ENCODE measurements around the gene MLLT10. TPM values are rescaled to one million over a fixed set of nuclear protein-coding genes. Genes with fewer than 3 reads are reported as not detected.
A peak's percentile ranks its signal among the peaks of the same experiment; 100 is the strongest.

MLLT10 gene
- total and polyA plus RNA-seq, 9 of the 15 experiments (the other 6 are each of a cell fraction or from before 2014, with no cell fraction given): 18.8 to 81.4 (median 64.2) TPM

DNA sequence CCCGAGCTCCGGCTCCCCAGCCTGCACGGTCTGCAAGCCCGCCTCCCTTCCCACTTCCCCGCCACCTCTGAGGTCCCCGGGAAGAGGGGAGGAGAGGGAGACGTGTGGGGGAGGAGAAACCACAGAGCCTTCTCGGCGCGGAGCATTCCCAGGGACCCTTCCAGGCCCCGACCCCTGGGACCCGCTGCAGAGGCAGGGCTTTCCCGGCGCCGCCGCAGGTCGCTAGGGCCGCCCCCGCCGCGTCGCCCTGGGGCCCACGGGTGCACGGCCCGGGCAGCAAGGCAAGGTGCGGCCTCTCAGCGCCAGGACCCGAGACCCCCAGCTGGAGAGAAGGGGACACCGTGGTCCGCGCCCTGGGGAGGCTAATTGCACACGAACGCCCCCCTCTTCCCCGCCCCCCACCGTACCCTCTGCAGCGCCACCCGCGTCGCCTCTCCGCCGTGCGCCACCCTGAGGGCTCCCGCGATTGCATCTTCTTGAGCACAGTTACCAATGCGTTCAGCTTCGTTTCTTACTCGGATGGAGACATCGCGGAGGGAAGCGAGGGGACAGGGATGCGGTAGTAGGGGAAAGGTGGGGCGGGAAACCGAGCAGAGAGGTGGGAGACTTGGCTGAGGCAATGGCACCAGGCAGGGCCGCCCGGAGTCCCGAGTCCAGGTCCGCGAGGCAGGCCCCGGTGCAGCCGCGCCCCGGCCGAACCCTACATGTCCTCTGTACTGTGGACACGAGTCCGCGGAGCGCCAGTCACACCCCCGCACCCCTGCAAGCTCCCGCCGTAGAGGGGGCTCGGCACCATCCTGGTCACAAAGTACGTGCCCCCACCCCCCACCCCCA is 37.5 kb upstream of the MLLT10 start (continued):
- no peak for TF ChIP-seq KLF1 (tag; IDR thresholded peaks at IDR 0.05)
- no peak for TF ChIP-seq SRSF3 (IDR thresholded peaks at IDR 0.05; ENCODE audit: insufficient read depth, low read length)
- TF ChIP-seq SIX5 (IDR thresholded peaks at IDR 0.05; ENCODE audit: borderline replicate concordance in 1 of 2, insufficient read depth in 1 of 2, low read depth in 1 of 2, low read length in 2 of 2): no peak
- no peak for TF ChIP-seq MEF2A (IDR thresholded peaks at IDR 0.05; ENCODE audit: control insufficient read depth, low read depth, low read length)
- TF ChIP-seq ZBTB7A (IDR thresholded peaks at IDR 0.05; ENCODE audit: borderline replicate concordance, control insufficient read depth, low read depth, low read length): peak; percentile 62
- TF ChIP-seq FOXJ3 (CRISPR knock-in tag; IDR thresholded peaks at IDR 0.05): no peak
- no peak; a peak in 1 of 4 replicates for TF ChIP-seq KDM4B (IDR thresholded peaks at IDR 0.05; ENCODE audit: borderline replicate concordance in 2 of 2, low read depth in 1 of 2)
- TF ChIP-seq DPF2 (IDR thresholded peaks at IDR 0.05): no peak
- TF ChIP-seq KAT7 (CRISPR knock-in tag; IDR thresholded peaks at IDR 0.05; ENCODE audit: borderline replicate concordance): 0 out of 2 replicates have a peak, but pooled peaks have one; percentile 29
- no peak for TF ChIP-seq ZFP30 (CRISPR knock-in tag; IDR thresholded peaks at IDR 0.05; ENCODE audit: borderline replicate concordance)
- TF ChIP-seq CCNT2 (IDR thresholded peaks at IDR 0.05; ENCODE audit: borderline replicate concordance, extremely low read depth, insufficient read length, low read depth, low read length): no peak
- TF ChIP-seq, protein P1, sequence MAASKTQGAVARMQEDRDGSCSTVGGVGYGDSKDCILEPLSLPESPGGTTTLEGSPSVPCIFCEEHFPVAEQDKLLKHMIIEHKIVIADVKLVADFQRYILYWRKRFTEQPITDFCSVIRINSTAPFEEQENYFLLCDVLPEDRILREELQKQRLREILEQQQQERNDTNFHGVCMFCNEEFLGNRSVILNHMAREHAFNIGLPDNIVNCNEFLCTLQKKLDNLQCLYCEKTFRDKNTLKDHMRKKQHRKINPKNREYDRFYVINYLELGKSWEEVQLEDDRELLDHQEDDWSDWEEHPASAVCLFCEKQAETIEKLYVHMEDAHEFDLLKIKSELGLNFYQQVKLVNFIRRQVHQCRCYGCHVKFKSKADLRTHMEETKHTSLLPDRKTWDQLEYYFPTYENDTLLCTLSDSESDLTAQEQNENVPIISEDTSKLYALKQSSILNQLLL (CRISPR knock-in tag; IDR thresholded peaks at IDR 0.05; ENCODE audit: borderline replicate concordance): no peak
- TF ChIP-seq ZNF347 (CRISPR knock-in tag; IDR thresholded peaks at IDR 0.05; ENCODE audit: low read depth): no peak
- TF ChIP-seq ZNF146 (CRISPR knock-in tag; IDR thresholded peaks at IDR 0.05; ENCODE audit: unreplicated experiment): no peak
- TF ChIP-seq ZNF143 (CRISPR knock-in tag; IDR thresholded peaks at IDR 0.05): no peak
- no peak for TF ChIP-seq SRF (CRISPR knock-in tag; IDR thresholded peaks at IDR 0.05)
- no peak for TF ChIP-seq ZNF764 (CRISPR knock-in tag; IDR thresholded peaks at IDR 0.05; ENCODE audit: low read depth)
- TF ChIP-seq, protein P2, sequence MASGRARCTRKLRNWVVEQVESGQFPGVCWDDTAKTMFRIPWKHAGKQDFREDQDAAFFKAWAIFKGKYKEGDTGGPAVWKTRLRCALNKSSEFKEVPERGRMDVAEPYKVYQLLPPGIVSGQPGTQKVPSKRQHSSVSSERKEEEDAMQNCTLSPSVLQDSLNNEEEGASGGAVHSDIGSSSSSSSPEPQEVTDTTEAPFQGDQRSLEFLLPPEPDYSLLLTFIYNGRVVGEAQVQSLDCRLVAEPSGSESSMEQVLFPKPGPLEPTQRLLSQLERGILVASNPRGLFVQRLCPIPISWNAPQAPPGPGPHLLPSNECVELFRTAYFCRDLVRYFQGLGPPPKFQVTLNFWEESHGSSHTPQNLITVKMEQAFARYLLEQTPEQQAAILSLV (tag; IDR thresholded peaks at IDR 0.05): no peak
- no peak for TF ChIP-seq TSC22D4 (tag; IDR thresholded peaks at IDR 0.05)
- TF ChIP-seq, protein P3, sequence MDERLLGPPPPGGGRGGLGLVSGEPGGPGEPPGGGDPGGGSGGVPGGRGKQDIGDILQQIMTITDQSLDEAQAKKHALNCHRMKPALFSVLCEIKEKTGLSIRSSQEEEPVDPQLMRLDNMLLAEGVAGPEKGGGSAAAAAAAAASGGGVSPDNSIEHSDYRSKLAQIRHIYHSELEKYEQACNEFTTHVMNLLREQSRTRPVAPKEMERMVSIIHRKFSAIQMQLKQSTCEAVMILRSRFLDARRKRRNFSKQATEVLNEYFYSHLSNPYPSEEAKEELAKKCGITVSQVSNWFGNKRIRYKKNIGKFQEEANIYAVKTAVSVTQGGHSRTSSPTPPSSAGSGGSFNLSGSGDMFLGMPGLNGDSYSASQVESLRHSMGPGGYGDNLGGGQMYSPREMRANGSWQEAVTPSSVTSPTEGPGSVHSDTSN (CRISPR knock-in tag; IDR thresholded peaks at IDR 0.05; ENCODE audit: low read depth): no peak
- TF ChIP-seq, protein P3 (tag; conservative IDR thresholded peaks at IDR 0.05; ENCODE audit: low read depth): no peak
